ENCODE data around the gene CA9. TPM values are rescaled to one million over a fixed set of nuclear protein-coding genes. Genes with fewer than 3 reads are reported as not detected.

The CA9 gene
- total RNA-seq, 1 donor from 2014 or later: 0.82 TPM

GRCh38 chr9:35691757-35692301 lies 18.1 kb downstream of the CA9 start:
- DNase-seq: peak; percentile 45

DNA sequence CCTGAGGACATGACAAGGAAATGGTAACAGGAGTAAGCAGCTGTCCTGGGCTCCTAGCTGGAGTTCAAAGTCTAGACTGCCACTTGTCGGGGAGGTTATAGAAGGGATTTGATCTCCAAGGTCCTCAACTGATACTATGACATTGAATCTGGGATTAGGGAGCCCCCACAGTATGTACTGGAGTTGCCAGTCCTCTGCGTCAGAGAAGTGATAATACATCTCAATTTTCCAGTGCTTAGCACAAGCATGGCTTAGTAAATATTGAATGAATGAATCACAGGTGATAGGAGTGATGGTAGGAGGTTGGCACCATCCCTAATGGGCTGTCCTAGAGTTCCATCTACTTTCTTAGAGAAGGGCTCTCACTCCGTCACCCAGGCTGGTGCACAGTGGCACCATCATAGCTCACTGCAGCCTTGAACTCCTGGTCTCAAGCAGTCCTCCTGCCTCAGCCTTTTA lies 22.2 kb downstream of the CA9 start:
- peak; percentile 32 for DNase-seq

DNA sequence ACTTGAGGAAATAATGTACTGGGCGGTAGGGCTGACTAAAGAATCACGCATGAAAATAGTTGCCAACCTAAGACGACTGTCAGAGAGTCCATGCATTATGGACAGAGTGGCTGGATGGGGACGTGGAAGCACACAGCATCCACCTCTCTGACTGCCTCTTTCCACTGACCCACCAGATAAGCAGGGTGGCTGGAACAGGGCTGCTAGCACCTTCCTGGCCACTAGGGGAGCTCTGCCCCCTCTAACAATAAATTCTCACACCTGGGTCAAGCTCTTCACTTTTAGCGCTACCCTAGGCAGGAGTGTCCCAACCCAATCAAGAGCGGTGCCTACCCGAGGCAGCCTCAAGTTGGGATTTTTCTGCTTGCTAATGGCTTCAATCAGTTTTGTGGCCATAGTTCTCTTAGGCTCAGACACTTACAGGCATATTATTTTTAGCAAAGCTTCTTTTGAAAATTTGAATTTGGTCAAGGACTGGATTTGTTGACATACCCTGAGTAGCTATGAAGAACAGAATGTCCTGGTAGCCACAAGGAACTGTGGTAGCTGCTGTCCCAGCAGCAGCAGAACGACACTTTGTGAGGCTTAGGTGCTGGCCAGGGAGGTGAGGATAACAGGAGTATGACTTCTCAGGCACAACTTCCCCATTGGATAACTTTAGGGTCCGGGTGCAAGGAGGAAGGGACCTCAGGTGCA lies 22.9 kb downstream of the CA9 start:
- peak; percentile 61 for DNase-seq

GRCh38 chr9:35697486-35697885 lies 23.8 kb downstream of the CA9 start:
- no peak for DNase-seq

DNA sequence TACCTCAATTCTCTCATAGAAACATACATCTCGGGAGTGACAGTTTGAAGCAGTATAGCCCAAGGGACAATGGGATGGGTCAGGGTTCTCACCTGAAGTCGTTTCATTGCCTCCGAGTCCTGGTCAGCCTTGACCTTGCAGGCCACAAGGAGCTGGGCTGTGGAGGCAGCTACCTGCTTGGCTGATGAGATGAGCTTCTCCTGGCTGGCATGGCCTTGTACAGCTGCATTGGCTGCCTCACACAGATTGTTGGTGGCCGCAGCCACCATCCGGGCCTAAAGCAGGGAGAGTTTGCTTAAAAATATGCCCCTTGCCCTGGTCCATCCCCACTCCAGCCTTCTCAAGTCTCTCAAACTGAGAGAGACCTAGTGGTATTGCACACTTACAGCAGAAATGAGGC lies 24.5 kb downstream of the CA9 start:
- no peak for DNase-seq

GRCh38 chr9:35700031-35700430 lies 26.3 kb downstream of the CA9 start:
- no peak for DNase-seq

DNA sequence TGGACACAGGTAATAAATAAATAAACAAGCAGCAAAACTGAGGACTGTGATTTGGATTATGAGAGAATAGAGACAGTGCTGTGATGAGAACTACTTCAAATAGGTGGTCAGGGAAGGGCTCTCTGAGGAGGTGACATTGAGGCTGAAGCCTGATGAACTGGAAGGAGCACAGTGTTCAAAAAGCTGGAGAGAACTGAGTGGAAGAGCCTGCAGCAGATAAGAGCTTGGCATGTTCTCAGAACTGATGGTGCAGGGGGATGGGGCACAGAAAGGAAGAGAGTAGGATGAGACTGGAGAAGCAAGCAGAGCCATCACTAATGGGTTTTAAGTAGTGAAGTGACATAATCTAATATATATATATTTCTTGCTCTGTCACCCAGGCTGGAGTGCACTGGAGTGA lies 27.2 kb downstream of the CA9 start:
- DNase-seq: no peak

GRCh38 chr9:35702696-35703095 lies 29.0 kb downstream of the CA9 start:
- no peak for DNase-seq

DNA sequence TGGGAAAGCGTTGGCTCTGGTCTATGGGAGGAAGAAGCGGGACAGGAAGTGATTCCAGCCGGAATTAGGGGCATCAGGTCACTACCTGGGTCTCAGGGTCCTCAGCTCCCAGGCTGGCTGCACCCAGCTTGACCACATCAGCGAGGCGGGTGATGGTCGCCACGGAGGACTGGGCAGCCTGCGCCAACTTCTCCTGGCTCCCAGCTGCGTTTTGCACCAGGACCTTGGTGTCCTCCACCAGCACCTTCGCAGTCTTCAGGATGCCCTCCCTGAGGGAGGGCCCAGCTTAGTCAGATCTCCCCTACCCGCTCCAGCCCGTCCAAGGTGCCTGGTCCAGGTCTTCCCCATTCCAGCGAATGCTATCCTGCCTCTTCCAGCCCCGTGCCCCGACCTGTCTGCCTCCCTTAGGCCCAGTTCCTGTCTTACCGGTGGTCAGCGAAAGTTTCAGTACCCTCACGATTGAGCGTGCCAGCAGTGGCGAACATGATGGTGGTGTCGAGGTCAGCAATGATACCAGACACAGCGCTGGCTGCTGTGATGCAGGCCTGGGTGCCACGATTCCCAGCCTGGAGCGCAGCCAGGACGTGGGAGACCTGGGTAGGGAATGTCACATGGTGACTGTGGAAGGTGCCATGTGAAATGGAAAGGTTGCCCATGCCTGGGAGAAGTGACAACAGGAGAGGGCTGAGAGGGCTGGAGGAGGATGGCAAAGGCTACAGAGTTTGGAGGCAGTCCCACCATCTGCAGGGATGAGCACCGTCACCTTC lies 30.4 kb downstream of the CA9 start:
- DNase-seq: no peak

DNA sequence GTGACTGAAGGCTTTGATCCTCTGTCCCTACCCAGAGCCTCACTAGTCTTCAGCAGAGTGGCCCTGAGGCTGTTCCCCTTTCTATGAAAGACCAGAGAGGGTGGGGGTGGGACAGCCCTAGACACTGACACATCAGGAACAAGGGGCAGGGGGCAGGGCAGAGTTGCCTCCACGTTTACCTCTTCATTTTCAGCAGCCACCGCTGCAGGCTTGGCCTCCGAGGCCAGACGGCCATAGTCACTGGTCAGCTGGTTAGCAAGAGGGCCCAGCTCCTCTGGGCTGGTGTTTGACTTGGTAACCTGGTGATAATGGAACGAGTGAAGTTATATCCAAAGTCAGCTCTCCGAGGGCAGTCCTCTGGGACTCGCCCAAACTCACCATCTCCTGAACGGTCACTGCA lies 31.6 kb downstream of the CA9 start:
- DNase-seq: no peak

DNA sequence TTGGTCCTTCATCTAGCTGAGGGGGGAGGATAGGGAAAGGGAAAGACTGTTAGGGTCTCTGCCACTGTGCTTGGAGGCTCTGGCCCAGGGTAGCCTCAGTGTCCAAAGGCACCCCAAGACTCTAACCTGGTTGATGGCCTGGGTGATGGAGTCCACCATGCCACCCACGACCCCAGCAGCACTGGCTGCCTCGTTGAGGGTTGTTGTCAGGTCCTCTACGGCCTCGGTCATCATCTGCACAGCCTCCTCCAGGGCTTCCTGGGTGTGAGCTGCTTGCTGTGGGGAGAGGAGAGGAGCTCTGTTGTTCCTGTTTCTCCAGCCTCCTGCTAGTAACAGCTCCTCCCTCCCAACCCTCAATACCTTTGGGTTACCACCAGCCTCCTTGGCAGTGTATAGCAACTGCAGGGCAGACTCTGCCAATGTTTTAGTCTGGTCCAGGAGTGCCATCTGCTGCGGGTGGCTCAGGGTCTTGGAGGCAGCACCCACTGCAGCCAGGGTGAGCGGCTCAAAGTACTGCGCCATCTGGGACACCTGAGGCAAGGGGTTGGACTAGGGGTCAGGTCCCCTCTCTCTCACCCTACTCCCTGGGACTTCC lies 32.2 kb downstream of the CA9 start:
- DNase-seq: no peak

- no peak for DNase-seq
Observed at GRCh38 chr9:35706951-35707350, 33.2 kb downstream of the CA9 start.

DNA sequence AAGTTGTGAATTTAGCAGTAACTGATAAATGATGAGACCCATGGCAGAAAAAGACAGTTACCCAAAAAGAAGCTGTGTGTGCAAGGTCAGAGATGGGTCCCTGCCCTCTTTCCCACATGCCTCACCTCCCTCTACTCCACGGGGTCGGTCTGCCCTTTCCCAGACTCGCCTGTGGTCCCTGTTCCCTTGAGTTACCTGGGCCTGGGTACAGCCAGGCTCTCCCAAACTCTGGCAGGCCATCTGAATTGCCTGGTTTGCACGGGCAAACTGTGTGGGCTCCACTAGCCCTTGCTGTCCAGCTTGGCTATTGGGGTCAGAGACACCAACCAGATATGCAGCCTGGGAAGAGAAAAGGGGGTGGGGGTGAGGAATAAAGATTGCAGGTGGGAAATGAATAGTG lies 34.4 kb downstream of the CA9 start:
- no peak for DNase-seq

DNA sequence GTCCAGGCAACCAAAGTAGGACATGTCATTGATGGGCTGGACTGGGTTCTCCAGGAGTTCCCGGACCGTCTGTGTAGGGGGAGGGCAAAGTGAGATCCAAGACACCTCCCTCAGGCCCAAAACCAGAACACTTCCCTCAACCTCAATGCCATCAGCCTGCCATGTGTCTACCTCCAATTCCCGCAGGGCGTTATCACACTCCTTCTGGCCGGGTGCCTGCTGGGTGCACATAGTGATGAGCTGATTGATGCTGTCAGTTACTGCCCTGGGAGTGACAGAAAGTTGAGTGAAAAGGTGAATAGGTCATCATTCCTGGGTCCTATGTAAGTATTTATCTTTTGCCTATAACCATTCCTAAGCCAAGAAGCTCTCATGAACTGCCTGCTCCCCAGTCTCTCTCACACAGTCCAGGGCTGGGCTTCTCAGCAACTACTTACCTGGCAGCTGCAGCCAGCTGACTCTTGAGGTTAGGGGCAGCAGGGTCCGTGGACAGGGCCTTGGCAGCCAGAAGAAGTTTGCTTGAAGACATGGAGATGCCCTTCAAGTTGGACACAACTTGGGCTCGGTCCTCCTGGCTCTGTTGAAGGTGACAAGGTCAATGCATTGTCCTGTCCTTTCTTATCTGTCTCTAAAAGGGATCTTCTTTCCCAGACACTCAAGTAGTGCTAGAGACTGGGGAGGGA lies 37.2 kb downstream of the CA9 start:
- no peak for DNase-seq

- DNase-seq: no peak
Observed at GRCh38 chr9:35711501-35712428, 38.0 kb downstream of the CA9 start.

GRCh38 chr9:35712762-35713400 lies 39.2 kb downstream of the CA9 start:
- DNase-seq: no peak

- no peak for DNase-seq
Observed at GRCh38 chr9:35713578-35713977, 39.9 kb downstream of the CA9 start.

DNA sequence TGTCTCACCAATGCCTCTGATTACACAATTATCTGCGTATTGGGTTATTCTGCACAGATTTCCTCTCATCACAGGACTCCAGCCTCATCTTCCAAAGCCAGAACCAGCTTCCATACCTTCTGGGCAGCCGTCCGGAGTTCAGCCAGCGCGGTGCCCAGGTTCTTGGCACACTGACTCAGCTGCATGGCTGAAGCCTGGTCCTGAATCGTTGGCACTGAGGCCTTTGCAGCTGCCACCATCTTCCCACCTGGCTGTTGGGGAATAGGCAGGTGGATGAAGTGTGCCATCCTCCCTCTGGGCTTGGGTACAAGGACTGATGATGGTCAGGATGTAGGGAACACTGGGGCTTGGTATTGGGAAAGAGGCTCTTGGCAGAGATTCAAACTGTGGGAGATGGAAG lies 40.4 kb downstream of the CA9 start:
- DNase-seq: no peak

- no peak for DNase-seq
Observed at GRCh38 chr9:35714579-35715252, 41.0 kb downstream of the CA9 start.

DNA sequence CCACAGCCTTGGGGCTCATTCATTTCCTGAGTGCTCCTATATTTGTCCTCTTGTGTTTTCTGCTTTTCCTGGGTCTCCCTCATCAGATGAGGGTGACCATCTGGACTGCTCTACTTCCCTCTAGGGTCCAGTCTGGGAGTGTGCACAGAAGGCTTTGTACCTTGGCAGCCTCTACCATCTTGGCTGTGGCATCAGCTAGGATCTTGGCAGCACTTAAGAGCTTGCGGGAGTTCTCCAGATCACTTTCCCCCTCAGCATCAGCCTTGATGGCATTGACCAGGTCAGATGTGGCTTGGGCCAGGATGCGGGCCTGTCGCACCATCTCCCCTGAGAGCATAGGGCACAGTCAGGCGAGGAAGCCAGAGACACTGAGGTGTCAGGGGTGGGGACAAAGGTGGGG lies 42.5 kb downstream of the CA9 start:
- no peak for DNase-seq

Data from tongue (tissue), 2 donors.